MM.1S (cell line): ENCODE data around the gene SLC8A1.

Source experiments
- DNase-seq: peaks from one replicate; pipeline ENCODE4 v3.0.0-alpha.2; 2015
- H2AFZ ChIP-seq: fragments of 300-600 bp; sonication (generic); 2 replicates; pipeline ENCODE4 v1.6.0; 2016; ENCODE audit warnings: antibody characterized with exemption, low read length
- H3F3A ChIP-seq: fragments of 300-600 bp; sonication (generic); 2 replicates; pipeline ENCODE4 v1.6.1; 2016; ENCODE audit warnings: mild to moderate bottlenecking, antibody characterized with exemption, low read length, moderate library complexity, mixed read lengths; ENCODE audit not compliant: insufficient read depth
- H3K27ac ChIP-seq: fragments of 300-600 bp; sonication (generic); 2 replicates; pipeline ENCODE4 v1.5.1; 2016; ENCODE audit warnings: mild to moderate bottlenecking, low read length
- H3K27me3 ChIP-seq: fragments of 300-600 bp; sonication (generic); replicated peaks from 2 replicates; pipeline ENCODE4 v1.6.0; 2016; ENCODE audit warnings: low read length; ENCODE audit not compliant: insufficient read depth
- H3K36me3 ChIP-seq: fragments of 300-600 bp; sonication (generic); replicated peaks from 2 replicates; pipeline ENCODE4 v1.6.1; 2016; ENCODE audit warnings: mild to moderate bottlenecking, low read length, mixed read lengths; ENCODE audit not compliant: insufficient read depth
- H3K4me1 ChIP-seq: fragments of 300-600 bp; sonication (generic); 2 replicates; pipeline ENCODE4 v1.6.1; 2016; ENCODE audit warnings: low read length, mixed read lengths
- H3K4me2 ChIP-seq: fragments of 300-600 bp; sonication (generic); 2 replicates; pipeline ENCODE4 v1.6.0; 2016; ENCODE audit warnings: low read depth, low read length
- H3K4me3 ChIP-seq: fragments of 300-600 bp; sonication (generic); 2 replicates; pipeline ENCODE4 v1.5.1; 2016; ENCODE audit warnings: low read length, mixed read lengths
- H3K79me2 ChIP-seq: fragments of 300-600 bp; sonication (generic); 2 replicates; pipeline ENCODE4 v1.6.1; 2016; ENCODE audit warnings: mixed run types, low read length, mixed read lengths
- H3K9ac ChIP-seq: fragments of 300-600 bp; sonication (generic); 2 replicates; pipeline ENCODE4 v1.6.1; 2016; ENCODE audit warnings: low read length, mixed read lengths
- H3K9me2 ChIP-seq: fragments of 300-600 bp; sonication (generic); replicated peaks from 2 replicates; pipeline ENCODE4 v1.6.1; 2016; ENCODE audit warnings: mild to moderate bottlenecking, low read length, mixed read lengths; ENCODE audit not compliant: insufficient read depth
- H3K9me3 ChIP-seq: fragments of 300-600 bp; sonication (generic); replicated peaks from 2 replicates; pipeline ENCODE4 v1.6.1; 2016; ENCODE audit warnings: mild to moderate bottlenecking, low read length, mixed read lengths; ENCODE audit not compliant: insufficient read depth
- H4K20me1 ChIP-seq: fragments of 300-600 bp; sonication (generic); 2 replicates; pipeline ENCODE4 v1.6.1; 2016; ENCODE audit warnings: mild to moderate bottlenecking, low read length, moderate library complexity, mixed read lengths; ENCODE audit not compliant: insufficient read depth
- CTCF ChIP-seq: fragments of 300-600 bp; sonication (generic); IDR thresholded peaks from 2 replicates; pipeline ENCODE4 v1.5.1; 2016; ENCODE audit warnings: antibody characterized with exemption, low read length, mixed read lengths
- EZH2 ChIP-seq: fragments of 300-600 bp; sonication (generic); optimal IDR thresholded peaks from 2 replicates; pipeline ENCODE3; 2017; ENCODE audit warnings: low read depth, mild to moderate bottlenecking, antibody characterized with exemption, low read length, mixed read lengths
- EZH2phosphoT487 ChIP-seq: fragments of 300-600 bp; sonication (generic); IDR thresholded peaks from 2 replicates; pipeline ENCODE4 v1.6.1; 2018; ENCODE audit warnings: antibody characterized with exemption, low read length

Gene SLC8A1

DNA sequence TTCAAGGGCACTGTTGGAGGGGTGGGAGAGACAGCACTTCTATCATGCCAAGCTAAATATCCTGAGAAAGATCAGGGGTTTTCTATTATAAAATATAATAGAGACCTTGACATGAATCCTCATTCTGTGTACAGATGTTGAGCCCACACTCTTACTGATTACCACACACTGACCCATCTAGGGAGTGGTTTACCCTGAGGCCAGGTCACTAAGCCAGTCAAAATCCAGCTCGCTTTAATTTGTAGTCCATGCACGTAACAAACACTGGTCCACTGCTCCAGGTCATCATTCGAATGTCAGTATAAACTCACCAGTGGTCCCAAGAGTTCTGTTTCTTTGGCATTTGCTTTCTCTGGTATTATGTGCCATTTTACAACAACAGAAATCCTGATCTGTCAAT, 96.4 kb downstream of the SLC8A1 start:
- no peak overlapping the region for H2AFZ ChIP-seq
- H4K20me1 ChIP-seq, result no peaks in the 10 kb centered on the region
- H3K4me2 ChIP-seq, result no peak overlapping the region
- no peak for TF ChIP-seq EZH2phosphoT487
- no peak for TF ChIP-seq EZH2
- TF ChIP-seq CTCF, result no peak
- no peaks in the 10 kb centered on the region for H3K9me2 ChIP-seq
- no peaks in the 10 kb centered on the region for H3K27me3 ChIP-seq
- H3F3A ChIP-seq, result no peaks in the 10 kb centered on the region
- H3K9ac ChIP-seq, result no peak overlapping the region
- no peaks in the 10 kb centered on the region for H3K4me1 ChIP-seq
- no peak for DNase-seq
- H3K9me3 ChIP-seq, result no peaks in the 10 kb centered on the region
- H3K36me3 ChIP-seq, result no peaks in the 10 kb centered on the region
- no peak overlapping the region for H3K4me3 ChIP-seq
- no peak overlapping the region for H3K27ac ChIP-seq
- no peaks in the 10 kb centered on the region for H3K79me2 ChIP-seq

GRCh38 chr2:40353231-40353630, 98.7 kb downstream of the SLC8A1 start:
- Histone ChIP-seq H3K9me3 (no peaks in the 10 kb centered on the region), H3K4me2 (no peak overlapping the region), H4K20me1 (no peaks in the 10 kb centered on the region), H3K36me3 (no peaks in the 10 kb centered on the region), H3K9ac (no peak overlapping the region), H3K27ac (no peak overlapping the region), H3K4me3 (no peak overlapping the region), H3K4me1 (no peaks in the 10 kb centered on the region), H3K79me2 (no peaks in the 10 kb centered on the region), H3K27me3 (no peaks in the 10 kb centered on the region), H3K9me2 (no peaks in the 10 kb centered on the region), H2AFZ (no peak overlapping the region), H3F3A (no peaks in the 10 kb centered on the region)
- DNase-seq, result no peak
- TF ChIP-seq EZH2, result no peak
- no peak for TF ChIP-seq CTCF
- TF ChIP-seq EZH2phosphoT487, result no peak

GRCh38 chr2:40352703-40353099, 99.2 kb downstream of the SLC8A1 start:
- Histone ChIP-seq H3K4me1 (no peaks in the 10 kb centered on the region), H4K20me1 (no peaks in the 10 kb centered on the region), H3K9me2 (no peaks in the 10 kb centered on the region), H3K36me3 (no peaks in the 10 kb centered on the region), H3F3A (no peaks in the 10 kb centered on the region), H3K4me3 (no peak overlapping the region), H3K9ac (no peak overlapping the region), H2AFZ (no peak overlapping the region), H3K79me2 (no peaks in the 10 kb centered on the region), H3K4me2 (no peak overlapping the region), H3K27ac (no peak overlapping the region), H3K9me3 (no peaks in the 10 kb centered on the region), H3K27me3 (no peaks in the 10 kb centered on the region)
- no peak for TF ChIP-seq EZH2
- TF ChIP-seq CTCF, result no peak
- no peak for TF ChIP-seq EZH2phosphoT487
- no peak for DNase-seq
